NCI-H146 (cell line): ENCODE measurements around the gene GTPBP1.
A peak's percentile ranks its signal among the peaks of the same experiment; 100 is the strongest.

Experiments
- DNase-seq: peaks from one replicate; lab custom pipeline; 2025; lab: John Stamatoyannopoulos, UW

GTPBP1 gene

DNA sequence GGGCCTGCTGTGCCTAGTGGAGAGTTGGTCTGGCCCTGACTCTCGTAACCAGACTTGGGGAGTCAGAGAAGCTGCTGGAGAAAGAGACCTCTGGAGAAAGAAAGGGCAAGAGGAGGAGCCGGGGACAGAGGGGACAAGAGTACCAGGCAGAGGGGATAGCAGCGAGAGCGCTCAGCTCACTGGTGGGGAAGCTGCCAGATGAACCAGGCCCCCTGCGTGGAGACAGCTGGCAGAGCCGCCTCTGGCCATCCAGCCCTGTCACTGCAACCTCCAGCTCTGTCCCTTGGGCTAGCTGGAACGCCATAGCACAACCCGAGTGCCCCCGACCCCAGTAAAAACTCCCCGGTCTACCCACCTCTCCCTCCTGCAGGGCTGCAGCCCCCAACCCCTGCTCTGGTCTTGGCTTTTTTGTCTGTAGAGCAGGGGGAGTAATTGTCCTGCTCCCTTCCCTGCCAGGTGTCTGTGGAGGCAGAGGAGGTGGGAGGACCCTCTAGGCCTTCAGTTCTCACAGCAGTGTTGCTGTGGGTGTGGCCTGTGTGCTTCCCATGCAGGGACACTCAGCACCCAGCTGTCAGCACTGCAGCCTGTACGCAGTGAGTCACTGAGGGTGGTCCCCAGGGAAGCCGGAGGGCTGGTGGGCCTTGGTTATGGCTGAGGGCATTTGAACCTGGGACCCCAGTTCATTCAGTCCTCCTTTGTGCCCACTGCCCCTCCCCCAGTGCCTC is 54.9 kb downstream of the GTPBP1 start:
- DNase-seq: peak; percentile 65

DNA sequence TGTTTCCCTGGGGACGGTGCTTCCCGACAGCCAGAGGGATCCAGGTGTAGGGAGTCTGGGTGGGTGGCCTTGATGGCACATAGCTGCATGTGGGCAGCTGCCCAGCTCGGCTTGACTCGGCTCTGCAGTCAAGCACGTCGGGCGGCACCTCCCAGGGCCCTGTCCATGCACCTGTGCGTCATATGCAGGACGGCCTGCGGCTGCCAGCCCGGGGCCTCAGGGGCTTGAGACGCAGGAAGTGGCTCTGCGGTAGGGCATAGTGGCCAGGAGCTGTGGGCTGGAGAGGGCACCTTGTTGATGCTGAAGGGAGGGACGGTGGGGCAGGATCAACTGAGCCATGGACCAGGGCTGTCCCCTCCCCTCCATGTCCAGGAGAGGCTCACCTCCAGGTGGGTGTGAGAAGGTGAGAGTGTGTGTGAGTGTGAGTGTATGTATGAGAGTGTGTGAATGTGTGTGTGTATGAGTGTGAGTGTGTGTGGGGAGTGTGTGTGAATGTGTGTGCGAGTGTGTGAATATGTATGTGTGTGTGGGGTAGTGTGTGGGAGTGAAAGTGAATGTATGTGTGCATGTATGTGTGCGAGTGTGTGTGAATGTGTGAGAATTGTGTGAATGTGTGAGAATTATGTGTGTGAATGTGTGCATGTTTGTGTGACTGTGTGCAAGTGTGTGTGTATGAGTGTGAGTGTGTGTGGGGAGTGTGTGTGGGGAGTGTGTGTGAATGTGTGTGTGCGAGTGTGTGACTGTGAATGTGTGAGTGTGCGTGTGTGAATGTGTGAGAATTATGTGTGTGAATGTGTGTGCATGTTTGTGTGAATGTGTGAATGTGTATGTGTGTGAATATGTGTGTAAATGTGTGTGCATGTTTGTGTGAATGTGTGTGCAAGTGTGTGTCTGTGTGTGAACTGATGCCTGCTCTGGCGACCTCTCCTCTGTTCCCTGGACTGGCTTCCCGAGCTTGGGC is 55.7 kb downstream of the GTPBP1 start:
- DNase-seq: peak; percentile 33

DNA sequence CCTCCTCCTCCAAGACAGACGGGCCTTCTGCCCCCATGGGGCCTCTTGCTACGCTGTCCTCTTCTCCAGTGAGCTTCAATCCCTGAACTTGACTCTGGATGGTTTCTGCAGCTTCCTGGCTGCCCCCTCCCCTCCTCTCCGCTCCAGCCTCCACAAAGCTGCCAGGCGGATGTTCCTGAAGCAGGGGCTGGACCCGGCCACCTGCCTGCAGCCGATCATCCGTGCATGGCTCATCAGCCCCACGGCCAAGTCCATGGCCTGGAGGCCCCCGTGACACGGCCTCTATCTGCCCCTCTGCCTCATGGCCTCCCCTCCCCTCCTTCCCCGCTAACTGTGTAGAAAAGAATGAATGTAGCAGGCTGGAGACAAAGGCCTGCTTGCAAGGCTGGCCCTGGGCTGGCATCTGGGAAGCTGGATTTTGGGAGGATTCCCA is 56.8 kb downstream of the GTPBP1 start:
- no peak for DNase-seq

DNA sequence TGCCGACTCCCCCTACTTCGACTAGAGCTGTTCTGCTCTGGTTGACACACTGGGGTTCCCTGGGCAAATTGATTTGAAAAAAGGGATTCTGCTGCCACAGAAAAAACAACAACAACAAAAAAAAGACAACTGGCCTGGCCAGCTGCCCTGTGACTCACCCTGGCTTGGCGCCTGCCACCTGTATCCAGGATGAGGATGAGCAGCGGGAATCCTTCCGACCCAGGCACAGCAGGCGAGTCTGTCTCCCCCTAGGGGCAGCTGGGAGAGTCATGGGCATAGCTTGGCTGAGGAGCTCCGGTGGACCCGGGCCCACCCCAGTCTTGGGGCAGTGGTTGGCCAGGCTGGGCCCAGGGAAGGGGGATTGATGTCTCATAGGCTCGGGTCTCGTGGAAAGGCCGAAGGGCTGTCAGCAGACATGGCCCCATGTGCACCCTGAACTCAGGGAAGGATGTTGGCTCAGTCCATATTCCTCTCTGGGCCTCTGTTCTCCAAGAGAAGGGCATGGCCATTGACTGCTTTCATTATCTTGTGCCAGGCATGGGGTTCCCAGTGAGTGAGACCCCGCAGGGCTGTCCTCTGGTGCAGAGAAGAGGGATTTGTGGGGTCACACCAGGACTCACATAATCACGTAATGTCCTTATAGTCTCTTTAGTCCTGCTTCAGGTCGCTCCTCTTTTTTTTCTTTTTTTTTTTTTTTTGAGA is 60.5 kb downstream of the GTPBP1 start:
- peak; percentile 83 for DNase-seq

DNA sequence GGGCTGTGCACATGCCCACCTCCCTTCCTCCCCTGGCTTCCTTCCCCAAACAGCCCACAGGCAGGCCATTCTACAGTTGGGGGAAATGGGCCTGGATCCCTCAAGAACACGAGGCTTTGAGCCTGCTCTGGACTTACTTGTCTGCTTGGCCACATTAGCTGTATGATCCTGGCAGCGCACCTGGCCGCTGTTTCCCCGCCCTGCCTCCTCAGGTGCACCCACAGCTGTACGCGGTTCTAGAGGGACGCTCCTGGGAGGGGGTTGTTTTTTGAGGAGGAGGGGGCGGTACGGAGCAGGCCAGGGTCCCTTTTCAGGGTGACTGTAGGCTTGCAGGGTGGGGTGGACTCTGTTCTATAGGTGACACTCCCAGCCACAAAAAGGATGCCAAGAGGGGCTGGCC is 61.6 kb downstream of the GTPBP1 start:
- no peak for DNase-seq

DNA sequence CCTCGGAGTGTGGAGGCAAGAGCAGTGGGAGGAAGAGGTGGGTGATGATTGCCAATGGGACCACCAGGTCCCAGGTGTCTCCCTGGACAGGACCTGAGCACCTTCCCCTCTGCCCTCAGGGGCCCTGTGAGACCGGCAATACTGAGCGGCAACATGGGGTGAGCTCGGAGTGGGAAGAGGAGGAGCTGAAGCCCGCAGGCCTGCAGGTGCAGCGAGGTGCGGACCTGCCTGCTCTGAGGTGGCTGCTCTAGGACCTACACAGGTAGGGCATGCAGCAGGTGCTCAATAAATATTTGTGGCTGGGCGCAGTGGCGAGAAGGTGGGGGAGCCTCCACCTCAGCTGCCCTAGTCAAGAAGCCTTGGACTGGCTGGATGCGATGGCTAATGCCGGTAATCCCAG is 62.3 kb downstream of the GTPBP1 start:
- DNase-seq: no peak

DNA sequence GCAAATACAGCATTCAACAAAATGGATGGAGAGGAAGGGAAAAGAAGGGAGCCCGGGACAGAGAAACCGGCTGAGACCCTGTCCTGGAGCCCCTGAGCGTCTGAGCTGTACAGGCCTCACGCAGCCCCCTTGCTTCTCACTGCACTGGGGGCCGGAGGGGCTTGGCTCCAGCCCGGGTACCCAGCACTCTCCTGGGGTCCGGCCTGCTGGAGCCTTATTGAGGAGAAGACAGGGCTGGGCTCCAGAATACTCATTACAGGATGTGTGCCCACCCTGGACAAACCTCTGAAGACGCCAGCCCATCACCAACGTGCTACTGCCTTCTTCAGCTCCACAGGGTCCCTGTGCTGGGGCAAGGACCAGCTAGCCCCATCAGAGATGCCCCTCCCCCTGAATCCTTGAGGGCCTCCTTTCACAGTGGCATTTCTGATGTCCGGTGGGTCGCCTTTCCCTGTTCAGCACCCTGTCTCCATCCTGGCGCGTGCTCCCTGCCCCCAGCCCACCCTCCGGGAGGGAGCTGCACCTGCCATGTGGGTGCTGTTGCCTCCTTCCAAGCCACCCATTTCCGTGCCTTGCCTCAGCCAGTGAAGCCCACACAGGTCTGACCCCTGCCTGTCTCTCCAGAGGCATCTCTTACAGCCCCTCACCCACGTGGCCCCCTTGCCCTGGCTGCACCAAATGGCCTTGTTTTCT is 64.7 kb downstream of the GTPBP1 start:
- no peak for DNase-seq

DNA sequence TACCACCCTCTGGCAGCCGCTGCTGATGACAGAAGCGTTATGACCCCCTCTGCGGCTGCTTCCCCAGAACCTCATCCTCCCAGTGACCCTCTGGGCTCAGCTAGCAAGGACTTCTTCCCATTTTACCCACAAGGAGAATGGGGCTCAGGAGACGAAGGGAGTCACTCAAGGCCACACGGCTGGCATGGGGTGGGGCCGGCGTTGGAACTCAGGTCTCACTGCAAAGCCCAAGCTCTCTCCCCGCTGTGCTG is 66.8 kb downstream of the GTPBP1 start:
- DNase-seq: no peak

DNA sequence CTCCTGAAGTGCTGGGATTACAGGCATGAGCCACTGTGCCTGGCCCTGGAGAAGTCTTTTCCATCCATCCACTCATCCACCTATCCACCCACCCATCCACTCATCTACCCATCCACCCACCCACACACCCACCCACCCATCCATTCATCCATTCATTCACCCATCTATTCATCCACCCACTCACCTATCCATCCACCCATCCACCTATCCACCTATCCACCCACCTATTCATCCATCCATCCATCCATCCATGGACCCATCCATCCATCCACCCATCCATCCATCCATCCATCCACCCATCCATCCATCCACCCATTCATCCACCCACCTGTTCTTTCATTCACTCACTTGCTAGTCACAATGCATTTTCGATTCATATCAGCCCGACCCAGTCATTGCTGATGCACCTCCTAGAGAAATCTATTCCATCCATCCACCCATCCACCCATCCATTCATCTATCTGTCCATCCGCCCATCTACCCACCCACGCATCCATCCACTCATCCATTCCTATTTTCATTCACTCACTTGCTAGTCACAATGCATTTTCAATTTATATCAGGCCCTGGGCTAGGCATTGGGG is 67.7 kb downstream of the GTPBP1 start:
- no peak for DNase-seq

DNA sequence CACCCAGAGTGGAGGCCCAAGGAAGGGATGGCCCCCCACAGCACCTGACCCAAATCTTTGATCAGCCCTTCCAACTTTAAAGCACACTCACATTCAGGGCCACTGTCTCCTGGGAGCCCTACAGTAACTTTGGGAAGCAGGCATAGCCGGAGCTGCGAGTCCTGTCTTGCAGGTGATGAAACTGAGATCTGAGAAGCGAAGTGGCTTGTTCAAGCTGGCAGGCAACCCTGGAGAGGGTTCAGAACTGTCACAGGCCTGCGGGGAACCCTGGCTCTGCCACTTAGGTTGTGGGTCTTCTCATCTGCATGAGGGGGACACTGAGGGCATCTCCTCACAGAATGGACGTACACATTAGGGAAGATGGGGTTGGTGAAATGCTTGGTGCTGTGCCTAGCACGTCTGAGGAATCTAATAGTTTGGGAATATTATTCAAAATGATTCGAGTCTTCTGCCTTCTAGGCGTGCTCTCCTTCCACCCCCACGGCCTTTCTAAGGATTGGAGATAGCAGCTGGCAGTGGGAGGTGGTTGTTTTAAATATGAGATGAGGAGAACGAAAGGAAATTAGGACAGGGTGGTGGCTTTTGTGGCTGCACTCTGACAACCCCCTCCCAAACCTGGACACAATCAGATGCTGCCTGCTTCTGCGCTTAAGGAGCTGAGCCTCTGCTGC is 68.9 kb downstream of the GTPBP1 start:
- DNase-seq: no peak

DNA sequence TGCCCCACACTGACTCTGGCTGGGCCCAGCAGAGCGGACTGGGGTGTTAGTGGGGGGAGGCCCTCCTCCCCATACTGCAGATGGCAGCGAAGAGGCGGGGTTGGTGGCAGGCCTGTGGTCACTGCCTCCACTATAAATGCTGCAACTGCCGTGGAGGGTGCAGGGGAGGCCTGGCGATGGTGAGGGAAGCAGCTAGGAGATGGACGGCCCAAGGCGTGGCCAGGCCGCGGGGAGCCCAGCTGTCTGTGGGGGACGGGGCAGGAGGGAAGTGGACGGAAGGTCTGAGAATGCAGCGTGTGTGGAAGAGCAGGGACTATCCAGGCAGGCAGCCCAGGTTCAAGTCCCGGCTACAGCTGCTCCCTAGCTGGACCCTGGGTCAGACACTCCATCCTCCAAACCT is 69.9 kb downstream of the GTPBP1 start:
- DNase-seq: no peak

DNA sequence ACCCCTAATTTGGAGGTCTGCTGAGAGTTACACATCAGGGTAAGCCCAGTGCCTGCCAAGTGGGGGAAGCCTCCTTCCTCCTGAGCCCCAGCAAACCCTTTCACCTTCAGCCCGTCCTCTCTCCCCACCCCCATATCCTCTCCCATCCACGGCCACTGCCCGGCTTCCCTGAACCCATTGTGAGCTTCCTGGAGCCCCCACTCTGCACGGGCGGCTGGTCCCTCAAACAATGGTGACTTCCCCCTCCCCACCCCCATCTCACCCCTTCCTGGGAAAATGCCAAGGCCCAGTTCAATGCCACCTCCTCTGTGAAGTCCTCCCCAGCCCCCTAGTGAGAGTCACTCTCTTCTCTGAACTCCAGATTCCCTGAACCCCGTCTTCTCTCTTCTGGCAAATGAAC is 70.3 kb downstream of the GTPBP1 start:
- no peak for DNase-seq

DNA sequence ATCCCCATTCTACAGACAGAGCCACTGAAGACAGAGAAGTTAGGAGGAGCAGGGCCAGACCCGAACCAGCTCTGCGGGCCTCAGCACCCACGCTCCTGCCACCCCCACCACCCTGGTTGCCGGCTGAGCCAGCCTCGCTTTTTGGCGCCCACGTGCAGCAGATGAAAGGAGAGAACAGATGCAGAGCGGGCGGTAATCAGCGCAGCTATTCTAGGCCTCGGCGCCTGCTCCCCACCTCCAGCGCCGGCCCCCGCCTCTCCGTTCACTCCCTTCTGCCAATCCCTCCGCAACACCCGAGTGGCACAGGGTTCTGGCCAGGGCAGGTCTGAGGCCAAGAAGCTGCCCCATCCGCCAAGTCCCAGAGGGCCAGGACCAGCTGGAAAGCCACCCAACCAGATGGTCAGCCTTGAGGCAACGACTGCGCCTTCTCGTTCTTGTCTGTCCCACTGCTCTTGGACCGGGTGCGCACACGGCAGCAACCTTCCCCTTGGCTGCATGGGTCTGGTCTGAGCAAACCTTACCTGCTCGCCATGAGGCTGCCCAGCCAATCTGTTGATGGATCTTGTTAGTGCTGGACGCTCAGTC is 71.4 kb downstream of the GTPBP1 start:
- no peak for DNase-seq

DNA sequence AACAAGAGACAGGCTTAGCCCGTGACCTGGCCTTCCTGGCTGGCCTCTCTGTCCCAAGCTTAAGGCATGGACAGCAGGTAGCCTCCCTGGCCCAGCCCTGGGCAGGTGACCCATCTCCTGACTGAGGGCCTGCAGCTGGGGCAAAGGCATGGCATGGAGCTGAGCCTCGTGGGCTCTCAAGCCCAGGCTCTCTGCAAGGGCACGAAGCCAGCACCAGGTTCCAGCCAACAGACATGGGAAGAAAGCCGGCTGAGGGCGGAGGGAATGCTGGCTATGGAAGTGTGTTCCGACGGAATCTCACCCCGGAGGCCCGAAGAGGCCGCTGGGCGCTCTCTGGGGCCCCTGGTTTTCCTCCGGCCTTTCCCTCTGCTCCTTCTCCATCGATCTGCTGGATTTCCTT is 75.3 kb downstream of the GTPBP1 start:
- no peak for DNase-seq

DNA sequence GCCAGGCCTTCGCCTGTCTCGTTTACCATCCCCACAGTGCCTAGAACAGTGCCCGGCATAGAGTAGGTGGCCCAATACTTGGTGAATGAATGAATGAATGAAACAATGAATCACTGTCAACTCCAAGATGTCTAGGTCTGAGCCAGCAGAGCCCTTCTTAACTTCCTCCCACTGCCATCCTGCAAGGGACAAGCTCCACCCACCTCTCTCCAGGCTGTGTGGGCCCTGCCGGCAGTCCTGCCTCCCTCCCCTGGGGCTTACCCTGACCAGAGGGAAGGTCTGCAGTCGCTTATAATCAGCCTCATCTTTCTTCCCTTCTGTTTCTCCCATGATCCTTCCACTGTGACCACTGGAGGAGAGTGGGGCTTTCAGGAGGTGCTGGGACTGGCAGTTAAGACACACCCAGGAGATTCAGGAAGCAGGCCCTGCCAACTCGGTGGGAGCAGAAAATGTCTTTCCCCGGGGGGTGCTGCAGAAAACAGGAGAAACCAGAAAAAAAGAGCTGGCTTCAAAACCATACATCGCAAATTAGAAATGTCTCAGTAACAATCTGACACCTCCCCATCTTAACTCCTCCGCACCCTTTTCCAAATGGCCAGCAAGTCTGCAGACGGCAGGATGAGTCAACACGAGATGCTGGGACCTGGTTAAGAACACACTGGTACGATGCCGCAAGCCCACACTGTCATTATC is 76.8 kb downstream of the GTPBP1 start:
- no peak for DNase-seq
